GM21576 (cell line): ENCODE measurements around the gene HCN2.
"Not testable (repeated sequence)": the region's sequence is repeated elsewhere in the genome, so short reads cannot be mapped to it uniquely, and the experiment has no call there.

ENCODE experiments used
- ATAC-seq: cut with Tn5 transposase; IDR thresholded peaks from one replicate; pipeline ENCODE4 v1.9.1; 2021; ENCODE audit warnings: mild to moderate bottlenecking, moderate library complexity; ENCODE audit not compliant: unreplicated experiment

HCN2 gene

GRCh38 chr19:602391-603301, 13.0 kb downstream of the HCN2 start:
- ATAC-seq: no peak

GRCh38 chr19:603302-603639, 13.6 kb downstream of the HCN2 start:
- ATAC-seq: not testable (repeated sequence)

DNA sequence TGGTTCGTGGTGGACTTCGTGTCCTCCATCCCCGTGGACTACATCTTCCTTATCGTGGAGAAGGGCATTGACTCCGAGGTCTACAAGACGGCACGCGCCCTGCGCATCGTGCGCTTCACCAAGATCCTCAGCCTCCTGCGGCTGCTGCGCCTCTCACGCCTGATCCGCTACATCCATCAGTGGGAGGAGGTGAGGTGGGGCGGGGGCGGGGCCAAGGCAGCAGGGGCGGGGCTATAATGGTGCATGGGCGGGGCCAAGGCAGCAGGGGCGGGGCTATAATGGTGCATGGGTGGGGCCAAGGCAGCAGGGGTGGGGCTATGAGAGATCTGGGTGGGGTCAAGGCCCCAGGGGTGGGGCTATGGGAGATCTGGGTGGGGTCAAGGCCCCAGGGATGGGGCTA, 14.1 kb downstream of the HCN2 start:
- ATAC-seq: not testable (repeated sequence)

GRCh38 chr19:604355-604754, 14.7 kb downstream of the HCN2 start:
- ATAC-seq: no peak

DNA sequence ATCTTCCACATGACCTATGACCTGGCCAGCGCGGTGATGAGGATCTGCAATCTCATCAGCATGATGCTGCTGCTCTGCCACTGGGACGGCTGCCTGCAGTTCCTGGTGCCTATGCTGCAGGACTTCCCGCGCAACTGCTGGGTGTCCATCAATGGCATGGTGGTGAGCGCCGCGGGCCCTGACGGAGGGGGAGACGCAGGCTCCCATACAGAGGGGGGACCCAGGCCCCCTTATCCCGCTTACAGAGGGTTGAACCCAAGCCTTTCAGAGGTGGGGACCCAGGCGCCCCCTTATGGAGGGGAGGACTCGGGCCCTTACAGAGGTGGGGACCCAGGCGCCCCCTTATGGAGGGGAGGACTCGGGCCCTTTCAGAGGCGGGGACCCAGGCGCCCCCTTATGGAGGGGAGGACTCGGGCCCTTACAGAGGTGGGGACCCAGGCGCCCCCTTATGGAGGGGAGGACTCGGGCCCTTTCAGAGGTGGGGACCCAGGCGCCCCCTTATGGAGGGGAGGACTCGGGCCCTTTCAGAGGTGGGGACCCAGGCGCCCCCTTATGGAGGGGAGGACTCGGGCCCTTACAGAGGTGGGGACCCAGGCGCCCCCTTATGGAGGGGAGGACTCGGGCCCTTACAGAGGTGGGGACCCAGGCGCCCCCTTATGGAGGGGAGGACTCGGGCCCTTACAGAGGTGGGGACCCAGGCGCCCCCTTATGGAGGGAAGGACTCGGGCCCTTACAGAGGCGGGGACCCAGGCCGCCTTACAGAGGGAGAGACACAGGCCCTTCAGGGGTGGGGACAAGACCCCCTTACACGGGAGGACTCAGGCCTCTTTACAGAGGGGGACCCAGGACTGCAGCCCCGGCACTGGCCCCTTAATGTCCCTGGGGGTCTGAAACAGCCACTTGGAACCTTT, 15.6 kb downstream of the HCN2 start:
- not testable (repeated sequence) for ATAC-seq

- no peak for ATAC-seq
Observed at GRCh38 chr19:607301-608154, 17.8 kb downstream of the HCN2 start.

DNA sequence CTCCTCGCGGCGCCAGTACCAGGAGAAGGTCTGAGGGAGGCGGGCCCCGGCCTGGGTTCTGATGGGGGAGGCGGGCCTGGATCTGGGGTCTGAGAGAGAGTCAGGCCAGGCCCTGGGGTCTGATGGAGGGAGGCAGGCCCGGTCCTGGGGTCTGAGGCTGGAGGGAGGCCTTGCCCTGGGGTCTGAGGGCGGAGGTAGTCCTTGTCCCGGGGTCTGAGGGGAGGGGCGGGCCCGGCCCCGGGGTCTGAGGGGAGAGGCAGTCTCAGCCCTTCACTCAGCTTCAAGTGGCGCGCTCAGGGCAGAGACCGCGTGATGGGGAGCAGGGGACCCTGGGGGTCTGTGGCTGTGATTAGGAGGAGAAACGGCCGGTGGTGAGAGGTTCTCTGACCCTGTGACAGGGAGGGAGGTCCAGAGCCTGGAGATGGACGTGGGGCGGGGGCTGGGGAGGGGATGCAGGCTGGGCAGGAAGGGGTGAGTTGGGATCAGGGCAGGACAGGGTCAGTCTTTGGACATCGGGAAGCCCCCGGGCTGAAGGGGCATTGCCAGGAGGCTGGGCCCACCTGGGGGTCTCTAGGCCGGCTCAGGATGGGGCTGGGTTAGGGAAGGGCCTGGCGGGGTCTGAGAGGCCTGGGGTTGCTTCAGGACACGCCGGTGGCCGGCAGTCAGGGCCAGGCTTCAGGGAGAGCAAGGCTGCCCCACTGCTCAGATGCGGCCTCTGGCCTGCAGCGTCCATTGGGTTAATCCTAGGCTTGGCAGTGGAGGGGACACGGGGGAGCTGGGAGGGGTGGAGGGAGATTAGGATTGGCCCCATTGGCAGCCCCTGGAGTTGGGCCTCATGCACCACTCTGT, 18.7 kb downstream of the HCN2 start:
- ATAC-seq: no peak

DNA sequence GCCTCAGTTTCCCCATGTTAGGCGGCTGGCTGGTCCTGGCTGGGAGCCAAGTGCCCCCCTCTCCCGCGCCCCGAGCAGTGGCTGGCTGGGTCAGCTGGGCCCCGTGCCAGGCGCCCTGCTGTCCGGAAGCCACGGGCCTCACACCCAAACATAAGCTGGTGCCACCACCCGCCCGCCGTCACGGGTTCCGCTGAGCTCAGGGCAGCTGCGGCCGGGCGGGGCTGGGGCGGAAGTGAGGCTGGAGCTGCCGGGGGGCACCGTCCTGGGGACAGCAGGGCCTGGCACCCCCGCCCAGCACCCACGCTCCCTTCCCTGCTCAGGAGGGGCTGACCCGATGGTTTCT, 19.3 kb downstream of the HCN2 start:
- no peak for ATAC-seq

GRCh38 chr19:610071-610800, 20.6 kb downstream of the HCN2 start:
- no peak for ATAC-seq

DNA sequence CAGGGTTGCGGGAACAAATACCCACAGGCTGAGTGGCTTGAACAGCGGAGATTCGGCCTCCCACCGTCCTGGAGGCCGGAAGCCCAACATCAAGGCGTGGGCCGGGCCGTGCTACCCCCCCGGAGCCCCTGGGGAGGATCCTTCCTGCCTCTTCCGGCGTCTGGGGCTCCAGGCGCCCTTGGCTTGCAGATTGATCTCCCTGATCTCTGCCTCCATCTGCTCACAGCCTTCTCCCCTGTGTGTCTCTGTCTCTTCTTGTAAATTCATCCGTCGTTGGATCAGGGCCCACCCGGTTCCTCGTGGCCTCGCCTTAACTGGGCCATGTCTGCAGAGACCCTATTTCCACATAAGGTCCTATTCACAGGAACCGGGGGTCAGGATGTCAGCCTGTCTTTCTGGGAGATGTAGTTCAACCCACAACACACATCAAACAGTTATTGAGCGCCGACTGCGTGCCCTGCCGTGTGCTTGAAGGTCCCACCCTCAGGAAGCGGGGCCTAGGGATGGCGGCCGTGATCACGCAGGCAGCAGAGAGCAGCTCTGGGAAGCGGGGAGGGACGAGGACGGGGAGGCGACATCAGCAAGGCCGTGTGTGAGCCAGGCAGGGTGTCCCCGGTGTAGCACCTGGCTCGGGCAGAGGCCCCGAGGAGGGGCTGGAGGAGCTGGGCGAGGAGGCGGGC, 21.3 kb downstream of the HCN2 start:
- no peak for ATAC-seq

- ATAC-seq: no peak
Observed at GRCh38 chr19:611481-611868, 21.8 kb downstream of the HCN2 start.

DNA sequence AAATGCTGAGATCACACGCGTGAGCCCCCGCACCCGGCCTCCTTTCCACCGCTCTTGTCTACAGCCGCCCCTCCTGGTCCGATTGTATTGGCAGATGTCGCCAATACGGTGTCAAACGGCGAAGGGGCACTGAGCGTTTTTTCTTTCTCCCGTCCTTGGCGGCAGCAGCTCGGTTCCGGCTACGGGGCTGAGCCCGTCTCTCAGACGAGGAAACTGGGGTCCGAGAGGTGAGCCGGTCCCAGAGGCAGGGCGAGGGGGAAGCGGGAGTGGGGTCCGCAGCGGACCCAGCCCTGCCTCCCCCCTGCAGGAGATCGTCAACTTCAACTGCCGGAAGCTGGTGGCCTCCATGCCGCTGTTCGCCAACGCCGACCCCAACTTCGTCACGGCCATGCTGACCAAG, 23.3 kb downstream of the HCN2 start:
- no peak for ATAC-seq

DNA sequence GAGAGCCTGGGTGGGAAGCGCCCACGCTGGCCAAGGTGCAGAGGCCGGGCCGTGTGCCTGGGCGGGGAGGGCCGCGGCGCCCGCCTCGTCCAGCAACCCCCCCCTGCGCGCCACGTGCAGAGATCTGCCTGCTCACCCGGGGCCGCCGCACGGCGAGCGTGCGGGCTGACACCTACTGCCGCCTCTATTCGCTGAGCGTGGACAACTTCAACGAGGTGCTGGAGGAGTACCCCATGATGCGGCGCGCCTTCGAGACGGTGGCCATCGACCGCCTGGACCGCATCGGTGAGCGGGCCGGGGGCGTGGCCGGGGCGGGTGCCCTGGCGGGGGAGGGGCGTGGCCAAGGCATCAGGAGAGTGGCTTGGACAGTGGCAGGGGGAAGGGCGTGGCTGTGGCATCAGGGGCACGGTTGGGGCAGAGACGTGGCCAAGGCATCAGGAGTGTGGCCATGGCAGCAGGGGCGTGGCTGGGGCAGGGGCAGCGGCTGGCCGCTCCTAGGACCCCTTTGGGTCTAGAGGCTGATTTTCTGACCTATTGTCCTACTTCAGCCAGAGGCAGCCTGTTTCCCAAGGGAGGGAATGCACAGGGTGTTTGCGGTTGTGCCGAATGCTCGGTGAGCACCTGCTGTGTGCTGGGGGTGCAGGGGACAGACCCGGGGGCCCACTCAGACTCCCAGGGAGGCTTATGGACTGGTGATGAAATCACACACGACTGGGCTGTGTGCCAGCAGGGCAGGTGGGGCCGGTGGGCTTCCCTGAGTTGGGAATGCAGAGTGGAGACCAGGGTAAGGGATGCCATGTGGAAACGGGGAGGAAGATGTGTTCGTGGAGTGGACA, 24.3 kb downstream of the HCN2 start:
- no peak for ATAC-seq

- ATAC-seq: no peak
Observed at GRCh38 chr19:615619-616018, 25.9 kb downstream of the HCN2 start.

GRCh38 chr19:616062-616700, 26.5 kb downstream of the HCN2 start:
- ATAC-seq: no peak

DNA sequence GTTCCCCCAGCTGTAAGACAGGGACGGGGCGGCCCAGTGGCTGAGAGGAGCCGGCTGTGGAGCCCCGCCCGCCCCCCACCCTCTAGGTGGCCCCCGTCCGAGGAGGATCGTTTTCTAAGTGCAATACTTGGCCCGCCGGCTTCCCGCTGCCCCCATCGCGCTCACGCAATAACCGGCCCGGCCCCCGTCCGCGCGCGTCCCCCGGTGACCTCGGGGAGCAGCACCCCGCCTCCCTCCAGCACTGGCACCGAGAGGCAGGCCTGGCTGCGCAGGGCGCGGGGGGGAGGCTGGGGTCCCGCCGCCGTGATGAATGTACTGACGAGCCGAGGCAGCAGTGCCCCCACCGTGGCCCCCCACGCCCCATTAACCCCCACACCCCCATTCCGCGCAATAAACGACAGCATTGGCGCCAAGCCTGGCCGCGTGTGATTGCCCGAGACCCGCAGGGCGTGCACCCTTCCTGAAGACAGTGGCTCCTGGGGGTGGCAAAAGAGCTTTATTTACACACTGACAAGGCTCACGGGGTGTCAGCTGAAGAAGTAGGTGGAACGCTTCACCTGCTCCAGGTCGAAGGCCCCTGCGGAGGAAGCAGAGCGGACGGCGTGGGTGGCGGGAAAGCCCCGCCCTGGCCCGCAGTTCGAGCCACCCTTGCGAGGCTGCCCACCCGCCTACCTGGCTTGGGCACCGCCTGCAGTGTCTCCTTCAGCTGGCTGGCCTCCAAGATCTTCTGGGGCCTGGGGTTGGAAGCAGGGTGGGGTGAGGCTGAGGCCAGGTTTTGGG, 27.3 kb downstream of the HCN2 start:
- ATAC-seq: no peak
